EH (cell line): ENCODE results near the gene CGRRF1.

Source experiments
- DNase-seq: peaks from one replicate; pipeline ENCODE4 v3.0.0-alpha.2; 2015; ENCODE audit warnings: low read depth

CGRRF1 gene, protein sequence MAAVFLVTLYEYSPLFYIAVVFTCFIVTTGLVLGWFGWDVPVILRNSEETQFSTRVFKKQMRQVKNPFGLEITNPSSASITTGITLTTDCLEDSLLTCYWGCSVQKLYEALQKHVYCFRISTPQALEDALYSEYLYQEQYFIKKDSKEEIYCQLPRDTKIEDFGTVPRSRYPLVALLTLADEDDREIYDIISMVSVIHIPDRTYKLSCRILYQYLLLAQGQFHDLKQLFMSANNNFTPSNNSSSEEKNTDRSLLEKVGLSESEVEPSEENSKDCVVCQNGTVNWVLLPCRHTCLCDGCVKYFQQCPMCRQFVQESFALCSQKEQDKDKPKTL

GRCh38 chr14:54509546-54510501 lies at the start of gene CGRRF1:
CGRRF1 (plus strand) TSS chr14:54509906; CDS start chr14:54509960, 54 bp downstream.
- DNase-seq: peak; percentile 98

DNA sequence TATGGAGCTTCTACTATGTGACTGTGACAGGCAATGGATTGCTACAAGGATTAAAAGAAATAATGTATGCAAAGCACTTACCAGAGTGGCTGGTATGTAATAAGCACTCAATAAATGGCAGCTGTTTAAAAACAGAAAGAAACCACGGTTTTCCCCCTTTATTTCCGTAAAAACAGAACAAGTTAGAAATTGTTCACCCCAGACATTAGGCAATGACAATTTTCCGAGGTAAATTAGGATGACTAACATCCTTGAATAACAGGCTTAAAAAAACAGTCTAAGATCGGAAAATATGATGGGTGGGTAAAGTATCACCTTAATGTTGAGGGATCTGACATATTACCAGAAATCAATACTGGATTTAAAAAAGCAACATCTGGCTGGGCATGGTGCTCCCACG lies 47.7 kb upstream of the CGRRF1 start:
- DNase-seq: no peak

- DNase-seq: no peak
Observed at GRCh38 chr14:54465654-54466053, 44.1 kb upstream of the CGRRF1 start.

- DNase-seq: no peak
Observed at GRCh38 chr14:54467280-54467679, 42.4 kb upstream of the CGRRF1 start.

- no peak for DNase-seq
Observed at GRCh38 chr14:54470701-54471100, 39.0 kb upstream of the CGRRF1 start.

GRCh38 chr14:54471641-54472040 lies 38.1 kb upstream of the CGRRF1 start:
- no peak for DNase-seq

- DNase-seq: no peak
Observed at GRCh38 chr14:54472315-54472714, 37.4 kb upstream of the CGRRF1 start.

- DNase-seq: peak; percentile 15
Observed at GRCh38 chr14:54474232-54474793, 35.4 kb upstream of the CGRRF1 start.

DNA sequence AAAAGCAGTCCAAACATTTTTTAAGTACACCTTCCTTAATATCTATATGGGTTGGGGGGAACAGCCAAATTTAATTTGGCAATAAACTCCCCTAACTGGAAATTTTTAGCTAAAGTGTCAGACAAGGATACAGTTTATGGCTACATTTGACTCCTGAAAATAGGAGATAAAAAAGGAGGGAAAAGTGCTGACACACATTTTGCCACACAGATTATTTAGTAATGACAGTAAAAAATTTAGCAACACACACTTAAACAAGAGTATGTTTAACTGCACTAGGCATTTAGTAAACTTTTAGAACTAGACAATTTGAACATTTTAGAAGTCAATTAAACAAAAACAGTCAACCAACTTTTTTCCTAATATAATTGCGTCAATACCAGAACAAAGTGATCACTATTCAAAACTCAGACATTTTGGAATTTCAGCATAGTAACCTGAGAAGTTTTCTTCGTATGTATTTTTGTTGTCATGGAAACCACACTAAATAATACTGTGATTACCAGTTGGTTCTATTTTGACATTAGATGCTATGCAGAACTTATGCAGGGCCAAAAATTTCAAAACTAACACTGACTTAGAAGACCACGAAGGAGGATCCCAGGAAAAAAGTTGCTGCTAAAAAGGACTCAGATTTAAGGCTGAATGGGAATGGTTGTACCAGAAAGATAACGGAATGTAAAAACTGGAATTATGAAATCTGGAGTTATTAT lies 34.4 kb upstream of the CGRRF1 start:
- no peak for DNase-seq

- no peak for DNase-seq
Observed at GRCh38 chr14:54475911-54476310, 33.8 kb upstream of the CGRRF1 start.

DNA sequence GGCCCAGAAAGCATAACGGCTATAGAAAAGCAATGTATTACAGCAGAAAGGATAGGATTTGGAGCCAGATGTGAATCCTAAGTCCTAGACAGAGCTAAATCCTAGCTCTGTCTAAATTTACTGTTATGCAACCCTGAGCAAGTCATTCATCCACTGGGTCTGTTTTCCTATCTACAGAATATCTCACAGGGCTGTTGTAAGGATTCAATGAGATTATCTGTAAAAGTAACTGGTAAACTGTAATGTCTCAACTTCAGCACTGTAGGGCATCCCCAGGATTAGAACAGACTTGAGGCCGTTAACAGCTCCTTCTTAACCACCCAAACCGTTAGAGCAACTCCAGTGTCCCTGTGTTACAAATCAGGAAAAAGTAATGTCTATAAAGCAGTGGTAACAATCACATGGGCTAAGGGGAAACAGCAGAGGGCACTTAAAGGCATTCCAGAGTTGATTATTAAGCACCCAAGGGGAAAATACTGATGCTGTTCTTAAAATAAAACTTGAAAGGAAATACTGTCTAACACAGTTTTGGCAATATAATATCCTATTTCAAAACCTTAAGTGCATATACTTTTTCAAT lies 31.0 kb upstream of the CGRRF1 start:
- peak; percentile 36 for DNase-seq

DNA sequence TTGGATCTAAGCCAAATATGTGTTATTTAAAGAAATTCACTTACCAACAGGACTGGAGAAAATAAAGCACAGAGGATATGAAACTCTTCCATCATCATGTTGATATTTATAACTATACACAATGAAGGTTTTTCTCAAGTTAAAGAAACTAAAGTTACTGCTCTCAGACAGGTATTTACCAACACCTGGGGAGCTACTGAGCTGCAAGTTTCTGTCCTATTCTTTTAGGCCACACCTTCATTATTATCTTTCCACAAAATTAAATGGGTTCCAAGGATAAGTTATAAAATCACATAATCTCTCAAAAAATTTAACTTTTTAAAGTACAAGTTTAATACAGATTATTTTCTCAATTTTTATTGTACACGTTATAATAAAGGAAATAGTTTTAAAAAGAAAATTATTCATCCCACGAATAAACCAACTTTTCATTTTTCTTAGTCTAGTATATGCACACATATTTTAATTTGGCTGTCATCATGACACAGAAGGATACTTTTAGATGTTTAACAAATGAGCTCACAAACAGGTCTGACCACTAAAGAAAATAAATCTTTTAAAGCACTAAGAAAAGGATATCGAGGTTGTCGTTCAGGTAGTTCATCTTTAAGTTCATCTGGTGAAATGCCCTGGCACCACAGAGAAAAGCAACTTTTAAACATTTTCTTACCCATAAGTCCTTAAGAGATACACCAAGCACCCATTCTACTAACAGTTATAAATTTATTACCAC lies 28.7 kb upstream of the CGRRF1 start:
- no peak for DNase-seq

GRCh38 chr14:54481695-54482094 lies 28.0 kb upstream of the CGRRF1 start:
- DNase-seq: no peak

- no peak for DNase-seq
Observed at GRCh38 chr14:54483073-54483745, 26.5 kb upstream of the CGRRF1 start.

DNA sequence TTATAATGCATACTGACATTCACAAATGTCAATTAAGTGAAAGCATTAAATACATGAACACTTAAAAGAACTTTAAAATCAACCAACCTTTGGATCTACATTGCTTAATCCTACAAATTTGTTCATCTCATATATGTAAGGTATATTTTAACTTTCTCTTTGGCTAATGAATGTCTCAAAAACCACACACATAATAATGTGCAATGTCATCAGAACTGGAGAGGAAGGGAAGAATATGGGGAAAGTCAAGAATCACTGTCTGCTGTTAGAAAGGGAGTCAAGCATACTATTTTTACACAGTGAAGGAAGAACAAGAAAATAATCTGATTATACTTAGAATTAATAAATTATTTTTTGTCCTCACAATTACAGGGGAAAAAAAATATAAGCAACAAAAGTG lies 25.9 kb upstream of the CGRRF1 start:
- no peak for DNase-seq

- no peak for DNase-seq
Observed at GRCh38 chr14:54486685-54487084, 23.0 kb upstream of the CGRRF1 start.

DNA sequence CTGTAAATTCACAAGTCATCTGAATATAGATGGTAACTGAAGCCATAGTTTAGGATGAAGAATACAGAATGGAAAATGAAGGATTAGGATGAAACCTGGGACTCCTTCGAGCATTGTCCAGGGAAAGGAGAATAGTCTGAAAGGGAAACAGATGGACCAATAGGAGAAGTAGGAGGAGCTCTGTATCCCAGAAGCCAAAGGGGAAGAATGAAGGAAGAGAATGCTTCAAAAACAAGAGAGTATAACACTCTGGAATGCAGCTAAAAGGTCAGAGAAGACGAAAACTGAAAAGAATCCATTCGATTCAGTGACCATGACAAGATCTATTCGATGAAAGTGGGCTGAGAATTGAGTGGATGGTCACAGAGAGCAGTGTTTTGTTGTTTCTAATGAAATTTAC lies 21.9 kb upstream of the CGRRF1 start:
- peak; percentile 76 for DNase-seq

DNA sequence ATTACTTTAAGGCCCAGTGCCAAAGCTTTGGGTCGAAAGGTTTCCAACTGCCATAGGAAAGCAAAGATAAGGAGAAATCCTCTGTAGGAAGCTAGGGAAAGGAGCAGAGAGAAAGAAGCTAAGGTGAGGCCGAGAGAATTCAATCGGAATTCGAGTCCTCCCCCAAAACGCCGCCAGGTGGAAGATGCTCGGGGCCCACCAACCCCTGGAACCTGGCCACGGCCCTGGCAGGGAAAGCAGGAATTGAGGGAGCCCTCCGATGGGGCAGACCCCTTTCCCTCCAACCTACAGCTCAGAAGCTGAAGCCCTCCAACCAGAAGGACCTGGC lies 21.4 kb upstream of the CGRRF1 start:
- no peak for DNase-seq

DNA sequence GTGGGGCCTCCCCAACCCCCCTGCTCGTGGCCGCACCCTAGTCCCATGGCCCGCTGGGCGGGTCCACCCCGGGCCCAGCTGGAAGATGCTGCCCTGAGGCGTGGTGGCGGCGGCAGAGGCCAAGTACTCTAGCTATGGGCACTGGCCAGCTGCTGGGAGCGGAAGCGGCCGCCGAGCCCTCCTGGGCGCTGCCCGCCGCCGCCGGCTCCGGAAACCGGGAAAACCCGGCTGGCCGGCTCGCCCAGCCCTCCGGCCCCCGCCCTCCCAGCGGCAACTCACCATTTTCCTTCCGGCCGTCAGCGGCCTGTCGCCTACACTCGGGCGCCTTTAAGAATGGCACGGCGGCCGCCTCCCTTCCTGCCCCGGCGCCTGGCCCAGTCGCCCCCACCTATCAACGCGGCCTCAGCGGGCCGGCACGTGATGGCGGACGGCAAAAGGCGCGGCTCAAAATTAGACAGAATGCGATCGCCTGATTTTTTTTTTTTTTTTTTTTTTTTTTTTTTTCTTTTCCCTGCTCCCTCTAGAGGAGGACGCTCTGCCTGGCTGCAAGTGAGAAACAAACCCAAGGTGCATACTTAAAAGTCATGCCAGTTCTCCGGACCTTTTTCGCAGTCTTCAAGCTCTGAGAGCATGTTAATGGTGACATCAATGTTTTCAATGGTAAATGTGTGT lies 20.9 kb upstream of the CGRRF1 start, which contains the start of gene GMFB:
TSS of gene GMFB (minus strand) at position 335 of the 672 bp plus-strand sequence. CDS start at position 282, 53 bp downstream.
- DNase-seq: peak; percentile 94

DNA sequence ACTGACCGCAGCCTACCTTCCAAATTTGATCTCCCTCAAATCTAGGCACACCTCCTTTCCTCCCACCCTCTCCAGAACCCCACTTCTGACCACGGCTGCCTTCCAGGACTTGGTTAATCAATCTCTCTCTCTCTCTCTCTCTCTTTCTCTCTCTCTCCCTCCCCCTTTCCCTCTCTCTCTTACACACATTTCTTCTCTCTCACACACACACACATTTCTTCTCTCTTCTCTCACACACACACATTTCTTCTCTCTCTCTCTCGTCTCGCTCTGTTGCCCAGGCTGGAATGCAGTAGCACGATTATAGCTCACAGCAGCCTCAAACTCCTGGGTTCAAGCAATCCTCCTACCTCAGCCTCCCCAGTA lies 20.4 kb upstream of the CGRRF1 start:
- no peak for DNase-seq
